Rectal smooth muscle tissue (tissue), 1 donor: ENCODE results near the gene DNAJB5.

Experiments
- H3K27ac ChIP-seq: one replicate; pipeline ENCODE4 v1.7.0; 2013; ENCODE audit warnings: low read depth, low read length, inconsistent platforms
- H3K27me3 ChIP-seq: one replicate; pipeline ENCODE4 v1.7.0; 2013; ENCODE audit warnings: low read length; ENCODE audit not compliant: control insufficient read depth, insufficient read depth
- H3K36me3 ChIP-seq: one replicate; pipeline ENCODE4 v1.7.0; 2013; ENCODE audit warnings: low read length; ENCODE audit not compliant: control insufficient read depth, insufficient read depth
- H3K4me1 ChIP-seq: one replicate; pipeline ENCODE4 v1.7.0; 2013; ENCODE audit warnings: low read length; ENCODE audit not compliant: control insufficient read depth, insufficient read depth
- H3K4me3 ChIP-seq: one replicate; pipeline ENCODE4 v1.7.0; 2013; ENCODE audit warnings: low read length
- H3K9ac ChIP-seq: one replicate; pipeline ENCODE4 v1.7.0; 2013; ENCODE audit warnings: low read length

The DNAJB5 gene

GRCh38 chr9:34963552-34963951, 26.0 kb upstream of the DNAJB5 start:
- Histone ChIP-seq H3K36me3 (no peaks in the 10 kb centered on the region), H3K9ac (no peak overlapping the region), H3K27me3 (peaks cover 10% of the 10 kb centered on the region), H3K4me1 (no peaks in the 10 kb centered on the region), H3K4me3 (no peak overlapping the region), H3K27ac (no peak overlapping the region)

GRCh38 chr9:34964458-34964857, 25.1 kb upstream of the DNAJB5 start:
- no peak overlapping the region for H3K27ac ChIP-seq
- no peak overlapping the region for H3K4me3 ChIP-seq
- H3K4me1 ChIP-seq: no peaks in the 10 kb centered on the region
- no peak overlapping the region for H3K9ac ChIP-seq
- H3K27me3 ChIP-seq: peaks cover 4% of the 10 kb centered on the region
- no peaks in the 10 kb centered on the region for H3K36me3 ChIP-seq

GRCh38 chr9:34971146-34971811, 18.3 kb upstream of the DNAJB5 start:
- H3K27me3 ChIP-seq: no peaks in the 10 kb centered on the region
- H3K4me3 ChIP-seq: no peak overlapping the region
- H3K36me3 ChIP-seq: no peaks in the 10 kb centered on the region
- no peaks in the 10 kb centered on the region for H3K4me1 ChIP-seq
- H3K9ac ChIP-seq: no peak overlapping the region
- H3K27ac ChIP-seq: no peak overlapping the region

- Histone ChIP-seq H3K4me1 (no peaks in the 10 kb centered on the region), H3K36me3 (no peaks in the 10 kb centered on the region), H3K4me3 (no peak overlapping the region), H3K9ac (no peak overlapping the region), H3K27me3 (no peaks in the 10 kb centered on the region), H3K27ac (no peak overlapping the region)
These were observed 14.9 kb upstream of the DNAJB5 start for GRCh38 chr9:34974664-34975063.

GRCh38 chr9:34976441-34976840, 13.1 kb upstream of the DNAJB5 start:
- Histone ChIP-seq H3K27ac (no peak overlapping the region), H3K36me3 (no peaks in the 10 kb centered on the region), H3K4me3 (no peak overlapping the region), H3K9ac (no peak overlapping the region), H3K27me3 (no peaks in the 10 kb centered on the region), H3K4me1 (no peaks in the 10 kb centered on the region)

GRCh38 chr9:34976992-34977391, 12.6 kb upstream of the DNAJB5 start:
- Histone ChIP-seq H3K4me3 (no peak overlapping the region), H3K27ac (no peak overlapping the region), H3K4me1 (no peaks in the 10 kb centered on the region), H3K27me3 (no peaks in the 10 kb centered on the region), H3K9ac (no peak overlapping the region), H3K36me3 (no peaks in the 10 kb centered on the region)

- H3K27ac ChIP-seq: no peak overlapping the region
- no peak overlapping the region for H3K9ac ChIP-seq
- no peaks in the 10 kb centered on the region for H3K27me3 ChIP-seq
- no peaks in the 10 kb centered on the region for H3K36me3 ChIP-seq
- no peak overlapping the region for H3K4me3 ChIP-seq
- H3K4me1 ChIP-seq: no peaks in the 10 kb centered on the region
These were observed 9.3 kb upstream of the DNAJB5 start for GRCh38 chr9:34980181-34980761.

GRCh38 chr9:34982361-34982760, 7.2 kb upstream of the DNAJB5 start:
- Histone ChIP-seq H3K9ac (no peak overlapping the region), H3K4me1 (no peaks in the 10 kb centered on the region), H3K4me3 (no peak overlapping the region), H3K27ac (no peak overlapping the region), H3K27me3 (no peaks in the 10 kb centered on the region), H3K36me3 (no peaks in the 10 kb centered on the region)

- H3K36me3 ChIP-seq: no peaks in the 10 kb centered on the region
- H3K9ac ChIP-seq: no peak overlapping the region
- H3K27me3 ChIP-seq: no peaks in the 10 kb centered on the region
- no peak overlapping the region for H3K27ac ChIP-seq
- H3K4me3 ChIP-seq: no peak overlapping the region
- H3K4me1 ChIP-seq: no peaks in the 10 kb centered on the region
These were observed 6.3 kb upstream of the DNAJB5 start for GRCh38 chr9:34983209-34983608.

GRCh38 chr9:34984049-34984448, 5.5 kb upstream of the DNAJB5 start:
- Histone ChIP-seq H3K9ac (no peak overlapping the region), H3K27ac (no peak overlapping the region), H3K4me1 (no peaks in the 10 kb centered on the region), H3K4me3 (no peak overlapping the region), H3K27me3 (no peaks in the 10 kb centered on the region), H3K36me3 (no peaks in the 10 kb centered on the region)

- no peak overlapping the region for H3K27ac ChIP-seq
- no peaks in the 10 kb centered on the region for H3K36me3 ChIP-seq
- no peaks in the 10 kb centered on the region for H3K4me1 ChIP-seq
- no peak overlapping the region for H3K9ac ChIP-seq
- no peak overlapping the region for H3K4me3 ChIP-seq
- no peaks in the 10 kb centered on the region for H3K27me3 ChIP-seq
These were observed 4.1 kb upstream of the DNAJB5 start for GRCh38 chr9:34985311-34985899.

GRCh38 chr9:34986540-34987047, 3.0 kb upstream of the DNAJB5 start:
- no peaks in the 10 kb centered on the region for H3K36me3 ChIP-seq
- no peak overlapping the region for H3K27ac ChIP-seq
- peaks cover 7% of the 10 kb centered on the region for H3K4me1 ChIP-seq
- H3K9ac ChIP-seq: no peak overlapping the region
- H3K4me3 ChIP-seq: no peak overlapping the region
- no peaks in the 10 kb centered on the region for H3K27me3 ChIP-seq
